ENCODE results near the gene CLEC16A.

GRCh38 chr16:11015607-11016006 is 71.2 kb downstream of the CLEC16A start:
- TF ChIP-seq FOSL1 (tag; conservative IDR thresholded peaks at IDR 0.05) (no peak), U2AF1 (optimal IDR thresholded peaks at IDR 0.05; ENCODE audit: low read depth, low read length) (no peak), ESRRB (CRISPR knock-in tag; IDR thresholded peaks at IDR 0.05; ENCODE audit: borderline replicate concordance) (no peak), MED1 (CRISPR knock-in tag; IDR thresholded peaks at IDR 0.05; ENCODE audit: borderline replicate concordance) (no peak), CBFA2T2 (conservative IDR thresholded peaks at IDR 0.05) (no peak), TEAD1 (CRISPR knock-in tag; IDR thresholded peaks at IDR 0.05) (no peak), ZNF592 (IDR thresholded peaks at IDR 0.05) (no peak), MAFK (IDR thresholded peaks at IDR 0.05; ENCODE audit: low read length) (no peak), ZFP1 (CRISPR knock-in tag; IDR thresholded peaks at IDR 0.05) (no peak), DLX4 (CRISPR knock-in tag; IDR thresholded peaks at IDR 0.05) (no peak), POLR2A (conservative IDR thresholded peaks at IDR 0.05) (no peak), CTCF (IDR thresholded peaks at IDR 0.05 in 2 of 3, conservative IDR thresholded peaks at IDR 0.05 in 1 of 3; ENCODE audit: insufficient read depth in 2 of 3, low read depth in 1 of 3, low read length in 3 of 3) (no peak)
- TF ChIP-seq, protein P1, sequence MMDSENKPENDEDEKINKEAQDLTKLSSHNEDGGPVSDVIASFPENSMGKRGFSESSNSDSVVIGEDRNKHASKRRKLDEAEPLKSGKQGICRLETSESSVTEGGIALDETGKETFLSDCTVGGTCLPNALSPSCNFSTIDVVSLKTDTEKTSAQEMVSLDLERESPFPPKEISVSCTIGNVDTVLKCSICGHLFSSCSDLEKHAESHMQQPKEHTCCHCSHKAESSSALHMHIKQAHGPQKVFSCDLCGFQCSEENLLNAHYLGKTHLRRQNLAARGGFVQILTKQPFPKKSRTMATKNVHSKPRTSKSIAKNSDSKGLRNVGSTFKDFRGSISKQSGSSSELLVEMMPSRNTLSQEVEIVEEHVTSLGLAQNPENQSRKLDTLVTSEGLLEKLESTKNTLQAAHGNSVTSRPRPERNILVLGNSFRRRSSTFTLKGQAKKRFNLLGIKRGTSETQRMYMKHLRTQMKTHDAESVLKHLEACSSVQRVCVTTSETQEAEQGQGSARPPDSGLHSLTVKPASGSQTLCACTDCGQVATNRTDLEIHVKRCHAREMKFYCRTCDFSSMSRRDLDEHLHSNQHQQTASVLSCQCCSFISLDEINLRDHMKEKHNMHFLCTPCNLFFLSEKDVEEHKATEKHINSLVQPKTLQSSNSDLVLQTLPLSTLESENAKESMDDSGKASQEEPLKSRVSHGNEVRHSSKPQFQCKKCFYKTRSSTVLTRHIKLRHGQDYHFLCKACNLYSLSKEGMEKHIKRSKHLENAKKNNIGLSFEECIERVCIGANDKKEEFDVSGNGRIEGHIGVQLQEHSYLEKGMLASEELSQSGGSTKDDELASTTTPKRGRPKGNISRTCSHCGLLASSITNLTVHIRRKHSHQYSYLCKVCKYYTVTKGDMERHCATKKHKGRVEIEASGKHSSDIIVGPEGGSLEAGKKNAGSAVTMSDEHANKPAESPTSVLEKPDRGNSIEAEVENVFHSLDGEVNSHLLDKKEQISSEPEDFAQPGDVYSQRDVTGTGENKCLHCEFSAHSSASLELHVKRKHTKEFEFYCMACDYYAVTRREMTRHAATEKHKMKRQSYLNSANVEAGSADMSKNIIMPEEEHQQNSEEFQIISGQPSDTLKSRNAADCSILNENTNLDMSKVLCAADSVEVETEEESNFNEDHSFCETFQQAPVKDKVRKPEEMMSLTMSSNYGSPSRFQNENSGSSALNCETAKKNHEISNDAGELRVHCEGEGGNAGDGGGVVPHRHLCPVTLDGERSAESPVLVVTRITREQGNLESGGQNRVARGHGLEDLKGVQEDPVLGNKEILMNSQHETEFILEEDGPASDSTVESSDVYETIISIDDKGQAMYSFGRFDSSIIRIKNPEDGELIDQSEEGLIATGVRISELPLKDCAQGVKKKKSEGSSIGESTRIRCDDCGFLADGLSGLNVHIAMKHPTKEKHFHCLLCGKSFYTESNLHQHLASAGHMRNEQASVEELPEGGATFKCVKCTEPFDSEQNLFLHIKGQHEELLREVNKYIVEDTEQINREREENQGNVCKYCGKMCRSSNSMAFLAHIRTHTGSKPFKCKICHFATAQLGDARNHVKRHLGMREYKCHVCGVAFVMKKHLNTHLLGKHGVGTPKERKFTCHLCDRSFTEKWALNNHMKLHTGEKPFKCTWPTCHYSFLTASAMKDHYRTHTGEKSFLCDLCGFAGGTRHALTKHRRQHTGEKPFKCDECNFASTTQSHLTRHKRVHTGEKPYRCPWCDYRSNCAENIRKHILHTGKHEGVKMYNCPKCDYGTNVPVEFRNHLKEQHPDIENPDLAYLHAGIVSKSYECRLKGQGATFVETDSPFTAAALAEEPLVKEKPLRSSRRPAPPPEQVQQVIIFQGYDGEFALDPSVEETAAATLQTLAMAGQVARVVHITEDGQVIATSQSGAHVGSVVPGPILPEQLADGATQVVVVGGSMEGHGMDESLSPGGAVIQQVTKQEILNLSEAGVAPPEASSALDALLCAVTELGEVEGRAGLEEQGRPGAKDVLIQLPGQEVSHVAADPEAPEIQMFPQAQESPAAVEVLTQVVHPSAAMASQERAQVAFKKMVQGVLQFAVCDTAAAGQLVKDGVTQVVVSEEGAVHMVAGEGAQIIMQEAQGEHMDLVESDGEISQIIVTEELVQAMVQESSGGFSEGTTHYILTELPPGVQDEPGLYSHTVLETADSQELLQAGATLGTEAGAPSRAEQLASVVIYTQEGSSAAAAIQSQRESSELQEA (IDR thresholded peaks at IDR 0.05; ENCODE audit: low read depth) = no peak
- TF ChIP-seq, protein P2, sequence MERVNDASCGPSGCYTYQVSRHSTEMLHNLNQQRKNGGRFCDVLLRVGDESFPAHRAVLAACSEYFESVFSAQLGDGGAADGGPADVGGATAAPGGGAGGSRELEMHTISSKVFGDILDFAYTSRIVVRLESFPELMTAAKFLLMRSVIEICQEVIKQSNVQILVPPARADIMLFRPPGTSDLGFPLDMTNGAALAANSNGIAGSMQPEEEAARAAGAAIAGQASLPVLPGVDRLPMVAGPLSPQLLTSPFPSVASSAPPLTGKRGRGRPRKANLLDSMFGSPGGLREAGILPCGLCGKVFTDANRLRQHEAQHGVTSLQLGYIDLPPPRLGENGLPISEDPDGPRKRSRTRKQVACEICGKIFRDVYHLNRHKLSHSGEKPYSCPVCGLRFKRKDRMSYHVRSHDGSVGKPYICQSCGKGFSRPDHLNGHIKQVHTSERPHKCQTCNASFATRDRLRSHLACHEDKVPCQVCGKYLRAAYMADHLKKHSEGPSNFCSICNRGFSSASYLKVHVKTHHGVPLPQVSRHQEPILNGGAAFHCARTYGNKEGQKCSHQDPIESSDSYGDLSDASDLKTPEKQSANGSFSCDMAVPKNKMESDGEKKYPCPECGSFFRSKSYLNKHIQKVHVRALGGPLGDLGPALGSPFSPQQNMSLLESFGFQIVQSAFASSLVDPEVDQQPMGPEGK (CRISPR knock-in tag; IDR thresholded peaks at IDR 0.05; ENCODE audit: borderline replicate concordance) = no peak

Data from K562 (cell line).